H1 (cell line): ENCODE data around the gene COX7B2. TPM values are rescaled to one million over a fixed set of nuclear protein-coding genes. Genes with fewer than 3 reads are reported as not detected.

ENCODE experiments used
- CTCF ChIA-PET: fragments of 300-600 bp; sonication (Branson Sonifier 250); formaldehyde crosslinking; loops from one replicate; lab custom pipeline; 2021; ENCODE audit not compliant: partially characterized antibody; lab: Charles Lee
- POLR2A ChIA-PET: fragments of 300-600 bp; sonication (Branson Sonifier 250); formaldehyde crosslinking; loops from one replicate; lab custom pipeline; 2021; ENCODE audit warnings: inconsistent platforms; ENCODE audit not compliant: partially characterized antibody; lab: Charles Lee
- DNase-seq, 2 experiments: peaks; one replicate each; pipeline versions ENCODE4 v3.0.0 to v3.0.0-alpha.2; 2010 to 2022; ENCODE audit warnings: low spot score in 2 of 2, low read depth in 1 of 2, mixed read lengths in 1 of 2
- FAIRE-seq: peaks from 2 replicates; lab custom pipeline; 2011; peaks lifted over from hg19 to GRCh38; lab: Jason Lieb, UNC
- H2AFZ ChIP-seq: 2 replicates; pipeline ENCODE4 v1.8.1; 2012; ENCODE audit warnings: low read length, inconsistent platforms
- H2AK5ac ChIP-seq: 2 replicates; pipeline ENCODE4 v1.6.1; 2013; ENCODE audit warnings: low read depth, low read length
- H2BK120ac ChIP-seq: replicated peaks from 2 replicates; pipeline ENCODE3; 2013; ENCODE audit warnings: low read depth, low read length, inconsistent platforms
- H2BK12ac ChIP-seq: 2 replicates; pipeline ENCODE4 v1.6.1; 2013; ENCODE audit warnings: low read depth, low read length
- H2BK15ac ChIP-seq: 2 replicates; pipeline ENCODE4 v1.6.1; 2013; ENCODE audit warnings: low read length
- H2BK20ac ChIP-seq: 2 replicates; pipeline ENCODE4 v1.6.1; 2013; ENCODE audit warnings: low read length
- H2BK5ac ChIP-seq: 2 replicates; pipeline ENCODE4 v1.6.1; 2013; ENCODE audit warnings: low read depth, low read length
- H3K14ac ChIP-seq: 2 replicates; pipeline ENCODE4 v1.6.1; 2013; ENCODE audit warnings: inconsistent platforms; ENCODE audit not compliant: insufficient read length
- H3K18ac ChIP-seq: 2 replicates; pipeline ENCODE4 v1.6.1; 2013; ENCODE audit warnings: low read length; ENCODE audit errors: extremely low read depth
- H3K23ac ChIP-seq: 2 replicates; pipeline ENCODE4 v1.6.1; 2013; ENCODE audit warnings: inconsistent platforms; ENCODE audit not compliant: insufficient read length
- H3K23me2 ChIP-seq: 2 replicates; pipeline ENCODE4 v1.6.1; 2013; ENCODE audit warnings: low read depth, low read length
- H3K27ac ChIP-seq: 2 replicates; pipeline ENCODE4 v1.6.1; 2011; ENCODE audit warnings: low read depth, low read length, inconsistent platforms
- H3K27me3 ChIP-seq, 4 experiments: replicated peaks in 1 of 4; 1 replicate in 1 of 4; 2 replicates in 3 of 4; pipeline versions ENCODE4 v1.6.1 to v1.8.1; 2011 to 2013; ENCODE audit warnings: low read length in 3 of 4, mild to moderate bottlenecking in 3 of 4, inconsistent platforms in 2 of 4, mixed read lengths in 2 of 4, moderate library complexity in 1 of 4; ENCODE audit not compliant: control insufficient read depth in 3 of 4, insufficient read depth in 3 of 4; ENCODE audit errors: extremely low read depth in 1 of 4
- H3K36me3 ChIP-seq, 4 experiments: 2 replicates each; pipeline versions ENCODE4 v1.6.1 to v1.8.1; 2011 to 2013; ENCODE audit warnings: mild to moderate bottlenecking in 4 of 4, low read length in 3 of 4, moderate library complexity in 2 of 4, control low read depth in 1 of 4, inconsistent platforms in 1 of 4; ENCODE audit not compliant: insufficient read depth in 4 of 4, control insufficient read depth in 2 of 4
- H3K4ac ChIP-seq: replicated peaks from 2 replicates; pipeline ENCODE3; 2013; ENCODE audit warnings: low read length, low read depth, mixed read lengths, inconsistent platforms; ENCODE audit not compliant: insufficient read length
- H3K4me1 ChIP-seq, 4 experiments: replicated peaks in 1 of 4; 1 replicate in 1 of 4; 2 replicates in 3 of 4; pipeline versions ENCODE4 v1.6.1 to v1.8.1; 2011 to 2013; ENCODE audit warnings: low read length in 3 of 4, inconsistent platforms in 2 of 4, mixed read lengths in 1 of 4; ENCODE audit not compliant: insufficient read depth in 4 of 4, control insufficient read depth in 3 of 4
- H3K4me2 ChIP-seq, 2 experiments: 2 replicates each; pipeline versions ENCODE4 v1.6.1 to v1.8.1; 2011 to 2013; ENCODE audit warnings: low read depth in 2 of 2, low read length in 2 of 2, control low read depth in 1 of 2, inconsistent platforms in 1 of 2, mild to moderate bottlenecking in 1 of 2; ENCODE audit not compliant: insufficient read depth in 1 of 2
- H3K4me3 ChIP-seq, 4 experiments: fragments of 200-600, 300-600 bp in 1 of 4; sonication (generic), shearing (Covaris generic), sonication (Bioruptor Twin) in 1 of 4; 2 replicates each; pipeline versions ENCODE4 v1.5.1 to v1.8.1; 2011 to 2016; ENCODE audit warnings: low read length in 4 of 4, low read depth in 3 of 4, control low read depth in 2 of 4, inconsistent platforms in 2 of 4, mild to moderate bottlenecking in 2 of 4, mixed read lengths in 1 of 4, moderate library complexity in 1 of 4; ENCODE audit not compliant: insufficient read depth in 2 of 4; ENCODE audit errors: extremely low read depth in 1 of 4
- H3K56ac ChIP-seq: replicated peaks from 2 replicates; pipeline ENCODE3; 2013; ENCODE audit warnings: low read depth, mild to moderate bottlenecking, mixed read lengths, low read length, inconsistent platforms; ENCODE audit not compliant: insufficient read length
- H3K79me1 ChIP-seq: 2 replicates; pipeline ENCODE4 v1.6.1; 2013; ENCODE audit warnings: low read depth, low read length, control low read depth
- H3K79me2 ChIP-seq, 2 experiments: 2 replicates each; pipeline versions ENCODE4 v1.6.1 to v1.8.1; 2012 to 2013; ENCODE audit warnings: low read length in 2 of 2, mild to moderate bottlenecking in 2 of 2, inconsistent platforms in 1 of 2; ENCODE audit not compliant: insufficient read depth in 2 of 2, control insufficient read depth in 1 of 2
- H3K9ac ChIP-seq, 4 experiments: replicated peaks in 1 of 4; 1 replicate in 1 of 4; 2 replicates in 3 of 4; pipeline versions ENCODE4 v1.6.1 to v1.8.1; 2011 to 2013; ENCODE audit warnings: low read depth in 3 of 4, low read length in 3 of 4, control low read depth in 2 of 4, mild to moderate bottlenecking in 2 of 4, moderate library complexity in 2 of 4, inconsistent platforms in 1 of 4; ENCODE audit errors: extremely low read depth in 1 of 4
- H3K9me3 ChIP-seq, 2 experiments: 2 replicates each; pipeline versions ENCODE4 v1.6.1 to v1.8.1; 2012 to 2013; ENCODE audit warnings: mild to moderate bottlenecking in 2 of 2, moderate library complexity in 2 of 2, control low read depth in 1 of 2, inconsistent platforms in 1 of 2, low read depth in 1 of 2, low read length in 1 of 2, mixed read lengths in 1 of 2; ENCODE audit not compliant: insufficient read depth in 2 of 2
- H4K20me1 ChIP-seq, 2 experiments: replicated peaks in 1 of 2; 2 replicates each; pipeline versions ENCODE3 to v1.8.1; 2011 to 2013; ENCODE audit warnings: inconsistent platforms in 2 of 2, low read length in 2 of 2, mild to moderate bottlenecking in 1 of 2; ENCODE audit not compliant: insufficient read depth in 2 of 2, control insufficient read depth in 1 of 2
- H4K5ac ChIP-seq: 2 replicates; pipeline ENCODE4 v1.6.1; 2013; ENCODE audit warnings: low read length, low read depth, mixed read lengths, inconsistent platforms; ENCODE audit not compliant: insufficient read length
- H4K8ac ChIP-seq: 2 replicates; pipeline ENCODE4 v1.8.0; 2013; ENCODE audit warnings: mild to moderate bottlenecking, moderate library complexity, low read length, inconsistent platforms; ENCODE audit not compliant: insufficient read depth; ENCODE audit errors: extremely low read depth
- H4K91ac ChIP-seq: replicated peaks from 2 replicates; pipeline ENCODE3; 2013; ENCODE audit warnings: low read length, mixed read lengths, inconsistent platforms; ENCODE audit not compliant: insufficient read length
- BRCA1 ChIP-seq: IDR thresholded peaks from 2 replicates; pipeline ENCODE4 v1.6.1; 2012; ENCODE audit warnings: low read depth, low read length, improper control_type of control experiment
- CBX5 ChIP-seq: fragments of 300-800, 300-1000 bp; sonication (generic); IDR thresholded peaks from 2 replicates; pipeline ENCODE4 v1.7.1; 2016; ENCODE audit warnings: antibody characterized with exemption, low read length, low read depth
- CTBP2 ChIP-seq: IDR thresholded peaks from 2 replicates; pipeline ENCODE4 v1.7.0; 2011; ENCODE audit warnings: borderline replicate concordance, mild to moderate bottlenecking, moderate library complexity, mixed read lengths, low read length; ENCODE audit not compliant: insufficient read depth, insufficient read length
- EP300 ChIP-seq, 2 experiments: IDR thresholded peaks; 1 replicate in 1 of 2; 2 replicates in 1 of 2; pipeline ENCODE4 v1.6.1; 2011 to 2012; ENCODE audit warnings: low read depth in 2 of 2, low read length in 2 of 2, mild to moderate bottlenecking in 2 of 2, borderline replicate concordance in 1 of 2, inconsistent platforms in 1 of 2, moderate library complexity in 1 of 2
- FOSL1 ChIP-seq: IDR thresholded peaks from 2 replicates; pipeline ENCODE4 v1.6.1; 2011; ENCODE audit warnings: mild to moderate bottlenecking, low read depth, low read length, moderate library complexity; ENCODE audit not compliant: insufficient read depth
- GABPA ChIP-seq: IDR thresholded peaks from 2 replicates; pipeline ENCODE4 v1.6.1; 2011; ENCODE audit warnings: mild to moderate bottlenecking, low read length, moderate library complexity, borderline replicate concordance; ENCODE audit not compliant: insufficient read depth
- HDAC2 ChIP-seq, 2 experiments: fragments of 300-600 bp in 1 of 2; sonication (generic) in 1 of 2; IDR thresholded peaks; 2 replicates each; pipeline ENCODE4 v1.6.1; 2011 to 2012; ENCODE audit warnings: low read depth in 2 of 2, low read length in 2 of 2, mild to moderate bottlenecking in 2 of 2, moderate library complexity in 2 of 2, borderline replicate concordance in 1 of 2, inconsistent platforms in 1 of 2
- KDM5A ChIP-seq: fragments of 200-600 bp; IDR thresholded peaks from 2 replicates; pipeline ENCODE4 v1.7.1; 2012; ENCODE audit warnings: mild to moderate bottlenecking, low read length, inconsistent platforms, mixed read lengths
- MAFK ChIP-seq: IDR thresholded peaks from 2 replicates; pipeline ENCODE4 v1.6.1; 2012; ENCODE audit warnings: low read depth, mild to moderate bottlenecking, improper control_type of control experiment, low read length
- MAX ChIP-seq: IDR thresholded peaks from 2 replicates; pipeline ENCODE4 v1.6.1; 2012; ENCODE audit warnings: inconsistent platforms
- POLR2AphosphoS5 ChIP-seq: IDR thresholded peaks from 2 replicates; pipeline ENCODE4 v1.6.1; 2011; ENCODE audit warnings: low read depth, low read length
- TEAD4 ChIP-seq: IDR thresholded peaks from 2 replicates; pipeline ENCODE4 v1.6.1; 2012; ENCODE audit warnings: low read depth, low read length, inconsistent platforms, mixed read lengths
- WGBS, 2 experiments: shearing (Covaris generic) in 1 of 2; methylation state at CpG; one replicate each; pipeline versions ENCODE4 v1.1.6 to v1.1.7; 2013 to 2015; ENCODE audit warnings: low lambda C conversion rate in 2 of 2, mixed read lengths in 2 of 2, inconsistent platforms in 1 of 2, low coverage in 1 of 2, missing lambda C conversion rate in 1 of 2; ENCODE audit not compliant: insufficient replicate concordance in 2 of 2, insufficient coverage in 1 of 2, insufficient read length in 1 of 2; ENCODE audit errors: extremely low coverage in 1 of 2, missing lambda C conversion rate in 1 of 2; 5-methylcytosine and 5-hydroxymethylcytosine counted together
- polyA plus RNA-seq, 7 experiments: library from polyadenylated mRNA; depleted of rRNA in 3 of 7; stranded (reverse) in 5 of 7; unstranded in 2 of 7; fragments of >200 nt in 5 of 7; fragments of 200-250 nt in 2 of 7; gene quantifications; 1 replicate in 5 of 7; 2 replicates in 1 of 7; 4 replicates in 1 of 7; pipeline versions ENCODE4 v1.2.1 to v1.2.3, GENCODE V29; 2011 to 2013; ENCODE audit warnings: missing spikeins in 2 of 7, mixed read lengths in 2 of 7
- total RNA-seq: library from RNA; stranded (reverse); fragmentation: NEBNext Ultra II Directional; extraction: Animal tissue kit (Norgen Biotek cat#: 25700); gene quantifications from 2 replicates; pipeline ENCODE4 v1.2.1, GENCODE V29; 2021

COX7B2 gene
- total and polyA plus RNA-seq, 2 of the 8 experiments (the other 6 are each of a cell fraction or from before 2014, with no cell fraction given) = not detected

DNA sequence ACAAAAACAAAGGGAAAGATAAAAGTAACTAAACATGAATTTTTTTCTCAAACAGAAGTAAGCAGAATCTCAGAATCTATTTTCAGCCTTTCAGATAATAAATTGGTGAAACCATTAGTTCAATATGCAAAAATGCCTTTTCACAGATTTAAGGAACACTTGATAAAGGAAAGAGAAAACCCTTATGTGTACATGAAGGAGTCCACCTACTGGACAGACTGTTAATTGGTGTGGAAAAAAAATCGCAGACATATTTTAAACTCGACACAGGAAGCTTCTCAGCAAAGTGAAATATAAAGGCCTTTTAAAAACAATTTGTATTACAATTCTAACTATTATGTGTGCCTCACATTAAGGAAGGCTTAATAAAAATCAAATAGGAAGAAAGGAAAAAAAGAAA, 22.3 kb downstream of the COX7B2 start:
- Histone ChIP-seq H2BK120ac (no peak overlapping the region), H4K8ac (no peak overlapping the region), H3K4me2 (no peak overlapping the region), H2AFZ (no peak overlapping the region), H2BK15ac (no peak overlapping the region), H3K56ac (no peak overlapping the region), H2BK5ac (no peak overlapping the region), H3K23ac (no peak overlapping the region), H4K91ac (no peak overlapping the region), H4K5ac (no peak overlapping the region), H3K18ac (no peak overlapping the region), H3K4me3 (no peak overlapping the region), H3K79me2 (no peaks in the 10 kb centered on the region), H3K79me1 (no peaks in the 10 kb centered on the region), H3K27ac (no peak overlapping the region), H2BK12ac (no peak overlapping the region), H3K14ac (no peak overlapping the region), H2BK20ac (no peak overlapping the region), H3K23me2 (no peaks in the 10 kb centered on the region), H3K36me3 (no peaks in the 10 kb centered on the region), H3K4me1 (no peaks in the 10 kb centered on the region), H3K27me3 (no peaks in the 10 kb centered on the region), H2AK5ac (no peak overlapping the region), H4K20me1 (no peaks in the 10 kb centered on the region), H3K9ac (no peak overlapping the region), H3K4ac (no peak overlapping the region), H3K9me3 (no peaks in the 10 kb centered on the region)
- TF ChIP-seq CTBP2 (no peak), HDAC2 (IDR thresholded peaks at IDR 0.05; ENCODE audit: borderline replicate concordance in 1 of 2, low read depth in 2 of 2, low read length in 2 of 2) (no peak), POLR2AphosphoS5 (no peak), MAX (no peak), KDM5A (no peak), MAFK (no peak), EP300 (IDR thresholded peaks at IDR 0.05; ENCODE audit: borderline replicate concordance in 1 of 2, low read depth in 2 of 2, low read length in 2 of 2) (no peak), FOSL1 (no peak), BRCA1 (no peak), GABPA (no peak), CBX5 (no peak), TEAD4 (no peak)
- FAIRE-seq (no peak), DNase-seq (no peak)
- 92% methylated on average over 2 of the region's 2 CpGs; no CpG with 5 or more reads in 1 of the 2 experiments for WGBS, 2 experiments
- CTCF ChIA-PET = interaction anchor here (1.7 kb wide), 1 partner anchor 197 kb away, joined by 4 read pairs; no protein-coding TSS in a partner anchor
- POLR2A ChIA-PET = interaction anchor here (0.6 kb wide), 1 partner anchor 17 kb away, joined by 3 read pairs; no protein-coding TSS in a partner anchor
